Lung (tissue), 12 donors: ENCODE measurements around the gene LSAMP. TPM values are rescaled to one million over a fixed set of nuclear protein-coding genes. Genes with fewer than 3 reads are reported as not detected.

Source experiments
- ATAC-seq: fragments of 200-7000 bp; cut with Tn5 transposase; one replicate; pipeline ENCODE4 v1.9.1; 2020; ENCODE audit warnings: moderate number of reproducible peaks; ENCODE audit not compliant: insufficient read depth, low FRiP score
- DNase-seq, 3 donors: peaks; one replicate each; pipeline ENCODE4 v3.0.0-alpha.2; 2013 to 2017
- H3K27ac ChIP-seq, 2 donors: one replicate each; pipeline ENCODE4 v1.5.1; 2013; ENCODE audit warnings: mild to moderate bottlenecking in 2 of 2, moderate library complexity in 2 of 2, control low read depth in 1 of 2, inconsistent platforms in 1 of 2, low read depth in 1 of 2, low read length in 1 of 2
- H3K27me3 ChIP-seq, 3 donors: one replicate each; pipeline ENCODE4 v1.5.1; 2013; ENCODE audit warnings: low read length in 2 of 3; ENCODE audit not compliant: control insufficient read depth in 3 of 3, insufficient read depth in 3 of 3
- H3K36me3 ChIP-seq, 4 donors: one replicate each; pipeline ENCODE4 v1.5.1; 2013; ENCODE audit warnings: low read length in 4 of 4, mild to moderate bottlenecking in 1 of 4, moderate library complexity in 1 of 4; ENCODE audit not compliant: control insufficient read depth in 4 of 4, insufficient read depth in 4 of 4
- H3K4me1 ChIP-seq, 5 donors: one replicate each; pipeline ENCODE4 v1.5.1; 2013; ENCODE audit warnings: low read length in 5 of 5, mild to moderate bottlenecking in 2 of 5, moderate library complexity in 1 of 5; ENCODE audit not compliant: control insufficient read depth in 5 of 5, insufficient read depth in 5 of 5
- H3K4me3 ChIP-seq: one replicate; pipeline ENCODE4 v1.5.1; 2013; ENCODE audit warnings: mild to moderate bottlenecking, control low read depth, moderate library complexity
- H3K9ac ChIP-seq, 2 donors: one replicate each; pipeline ENCODE4 v1.5.1; 2013; ENCODE audit warnings: low read length in 2 of 2, control low read depth in 1 of 2; ENCODE audit not compliant: insufficient read depth in 1 of 2
- H3K9me3 ChIP-seq, 4 donors: one replicate each; pipeline ENCODE4 v1.5.1; 2013; ENCODE audit warnings: low read length in 3 of 4, mild to moderate bottlenecking in 1 of 4, moderate library complexity in 1 of 4; ENCODE audit not compliant: control insufficient read depth in 4 of 4, insufficient read depth in 3 of 4
- WGBS, 2 donors: extraction: QIAGEN DNeasy Blood & Tissue Kit; methylation state at CpG; one replicate each; pipeline ENCODE4 v1.1.7; 2013; 5-methylcytosine and 5-hydroxymethylcytosine counted together
- polyA plus RNA-seq, 2 donors: library from polyadenylated mRNA; stranded (reverse); fragments of 200-250 nt; gene quantifications; one replicate each; pipeline ENCODE4 v1.2.1, GENCODE V29; 2013
- total RNA-seq, 2 donors: library from RNA; depleted of rRNA in 1 of 2; stranded (reverse); fragments of >200 nt in 1 of 2; gene quantifications; one replicate each; pipeline ENCODE4 v1.2.1, GENCODE V29; 2014 to 2021
- TF ChIP-seq, protein P1 (sequence below): IDR thresholded peaks from 2 replicates; pipeline ENCODE4 v1.5.1; 2012; ENCODE audit warnings: mild to moderate bottlenecking; ENCODE audit errors: control extremely low read depth, extremely low read depth
- donor health status: control.
- donor health status: control.
- donor health status: Bipolar disorder and iron deficiency.
- donor health status: healthy.
- donor health status: DM: yes; HTN: yes; CAD: no.

Gene LSAMP
- total and polyA plus RNA-seq, 4 donors: 1.6 to 21.9 (median 9.5) TPM

DNA sequence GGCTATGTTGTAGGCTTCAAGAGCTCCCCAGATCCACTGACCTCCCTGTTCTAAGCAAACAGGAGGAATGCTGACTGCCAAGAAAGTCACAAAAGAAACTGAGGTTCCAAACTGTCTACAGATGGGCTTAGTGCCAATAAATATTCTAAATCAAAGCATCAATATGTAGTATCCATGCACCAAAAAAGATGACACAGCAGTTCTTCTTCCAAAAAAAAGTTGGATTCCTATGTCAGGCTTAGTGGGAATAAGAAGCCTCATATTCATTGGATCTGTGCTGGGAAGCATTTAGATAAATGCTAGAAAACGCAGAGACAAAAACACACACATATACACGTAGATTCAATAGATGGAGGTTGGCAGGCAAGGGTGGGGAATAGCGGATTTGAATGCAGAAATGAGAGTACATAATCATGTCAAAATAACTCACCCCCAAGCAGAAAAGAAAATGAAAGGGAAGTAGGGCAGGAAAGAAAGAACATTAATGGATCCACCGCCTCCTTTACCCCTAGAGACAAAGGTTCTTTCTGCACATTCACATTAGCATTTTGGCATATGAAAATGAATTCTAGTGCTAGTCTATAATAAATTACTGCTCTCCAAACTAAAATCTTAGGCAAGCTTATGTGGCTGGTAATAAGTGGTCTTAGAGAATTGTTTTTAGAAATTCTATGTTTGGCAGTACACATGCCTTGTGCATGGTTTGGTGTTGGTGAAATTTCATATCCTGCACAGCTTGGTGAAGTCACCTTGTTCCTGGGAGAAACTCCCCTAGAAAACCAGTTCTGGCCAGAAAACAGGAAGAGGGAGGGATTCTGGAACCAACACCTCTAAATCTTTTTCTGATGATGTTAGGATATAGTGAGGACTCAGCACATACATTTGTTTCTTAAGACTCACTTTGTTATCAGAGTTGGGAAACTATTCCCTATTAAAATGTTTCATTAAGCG, 283.4 kb downstream of the LSAMP start:
- peaks cover 0 to 11% (median 0%) of the 10 kb centered on the region in 5 donors for H3K4me1 ChIP-seq
- H3K27me3 ChIP-seq: no peaks in the 10 kb centered on the region

DNA sequence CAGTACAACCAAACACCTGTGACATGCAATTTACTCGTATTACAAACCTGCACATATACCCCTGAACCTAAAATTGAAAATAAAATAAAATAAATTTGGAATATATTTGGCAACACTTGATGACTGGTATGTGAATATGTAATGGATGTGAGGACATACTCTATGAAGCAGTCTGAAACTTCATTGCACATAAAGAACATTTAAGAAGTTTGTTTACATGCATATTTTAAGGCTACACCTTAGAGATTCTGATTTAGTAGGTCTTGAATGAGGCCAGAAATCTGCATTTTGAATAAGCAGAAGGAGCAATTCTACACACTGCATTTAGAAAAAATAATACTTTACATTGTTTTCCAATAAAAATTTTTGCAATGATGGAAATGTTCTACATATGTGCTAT, 284.7 kb downstream of the LSAMP start:
- no peaks in the 10 kb centered on the region for H3K27me3 ChIP-seq
- no peak overlapping the region for H3K9ac ChIP-seq
- no peak for DNase-seq
- TF ChIP-seq, protein P1, sequence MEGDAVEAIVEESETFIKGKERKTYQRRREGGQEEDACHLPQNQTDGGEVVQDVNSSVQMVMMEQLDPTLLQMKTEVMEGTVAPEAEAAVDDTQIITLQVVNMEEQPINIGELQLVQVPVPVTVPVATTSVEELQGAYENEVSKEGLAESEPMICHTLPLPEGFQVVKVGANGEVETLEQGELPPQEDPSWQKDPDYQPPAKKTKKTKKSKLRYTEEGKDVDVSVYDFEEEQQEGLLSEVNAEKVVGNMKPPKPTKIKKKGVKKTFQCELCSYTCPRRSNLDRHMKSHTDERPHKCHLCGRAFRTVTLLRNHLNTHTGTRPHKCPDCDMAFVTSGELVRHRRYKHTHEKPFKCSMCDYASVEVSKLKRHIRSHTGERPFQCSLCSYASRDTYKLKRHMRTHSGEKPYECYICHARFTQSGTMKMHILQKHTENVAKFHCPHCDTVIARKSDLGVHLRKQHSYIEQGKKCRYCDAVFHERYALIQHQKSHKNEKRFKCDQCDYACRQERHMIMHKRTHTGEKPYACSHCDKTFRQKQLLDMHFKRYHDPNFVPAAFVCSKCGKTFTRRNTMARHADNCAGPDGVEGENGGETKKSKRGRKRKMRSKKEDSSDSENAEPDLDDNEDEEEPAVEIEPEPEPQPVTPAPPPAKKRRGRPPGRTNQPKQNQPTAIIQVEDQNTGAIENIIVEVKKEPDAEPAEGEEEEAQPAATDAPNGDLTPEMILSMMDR: no peak
- H3K36me3 ChIP-seq: no peaks in the 10 kb centered on the region
- H3K27ac ChIP-seq: no peak overlapping the region
- H3K4me1 ChIP-seq: peaks cover 0 to 19% (median 0%) of the 10 kb centered on the region in 5 donors
- H3K4me3 ChIP-seq: no peak overlapping the region
- WGBS, 2 donors: 89 to 95% methylated on average over 1 of the region's 1 CpG
- H3K9me3 ChIP-seq: no peaks in the 10 kb centered on the region
- ATAC-seq: no peak

More for the DNA sequence above, 283.4 kb downstream of the LSAMP start:
- peak in 2 of 3 donors; percentile 67 to 82 for DNase-seq
- H3K27ac ChIP-seq: no peak overlapping the region
- TF ChIP-seq, protein P1: no peak
- H3K9me3 ChIP-seq: no peaks in the 10 kb centered on the region
- ATAC-seq: no peak
- peak overlapping the region in 1 of 2 donors; percentile 32 for H3K9ac ChIP-seq
- WGBS, 2 donors: 76 to 85% methylated on average over 5 of the region's 5 CpGs
- no peaks in the 10 kb centered on the region for H3K36me3 ChIP-seq
- H3K4me3 ChIP-seq: no peak overlapping the region

DNA sequence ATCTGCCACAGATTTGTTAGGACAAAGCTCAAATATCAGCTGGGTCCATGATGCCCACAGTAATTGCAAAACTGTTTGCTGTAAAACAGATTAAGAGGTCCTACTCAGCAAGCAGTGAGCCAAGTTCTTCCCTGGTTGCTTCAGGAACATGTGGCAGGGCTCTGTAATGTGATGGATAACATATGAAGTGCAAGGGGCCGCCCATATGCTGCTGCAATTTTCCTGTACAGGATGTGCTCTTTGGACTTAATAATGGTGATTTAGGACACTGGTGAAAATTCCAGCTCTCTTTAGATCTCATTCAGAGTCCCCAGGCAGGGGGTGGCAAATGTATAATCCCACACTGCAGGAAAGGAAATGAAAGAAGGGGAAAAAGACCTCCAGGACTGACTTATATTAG, 289.4 kb downstream of the LSAMP start:
- TF ChIP-seq, protein P1: no peak
- H3K4me3 ChIP-seq: no peak overlapping the region
- DNase-seq (peak; percentile 53 to 83 (median 82)), ATAC-seq (no peak)
- no peaks in the 10 kb centered on the region for H3K9me3 ChIP-seq
- 58 to 81% methylated on average over 1 of the region's 1 CpG for WGBS, 2 donors
- no peak overlapping the region for H3K27ac ChIP-seq
- H3K9ac ChIP-seq: no peak overlapping the region
- H3K4me1 ChIP-seq: peaks cover 0 to 18% (median 0%) of the 10 kb centered on the region in 5 donors
- H3K36me3 ChIP-seq: no peaks in the 10 kb centered on the region
- H3K27me3 ChIP-seq: no peaks in the 10 kb centered on the region
